Heart right ventricle (tissue), 16 donors: ENCODE results near the gene TTYH1. TPM values are rescaled to one million over a fixed set of nuclear protein-coding genes. Genes with fewer than 3 reads are reported as not detected.

Source experiments
- ATAC-seq, 8 donors: fragments of 200-7000 bp; cut with Tn5 transposase; one replicate each; pipeline ENCODE4 v1.9.1; 2020; ENCODE audit warnings: mild to moderate bottlenecking in 8 of 8, moderate library complexity in 8 of 8, moderate number of reproducible peaks in 1 of 8
- DNase-seq, 2 donors: peaks; one replicate each; pipeline ENCODE4 v3.0.0-alpha.2; 2020
- H3K27ac ChIP-seq, 10 donors: fragments of 200-600 bp; sonication (generic) in 2 of 10; one replicate each; pipeline versions ENCODE4 v1.5.0 to v1.8.0; 2020 to 2022; ENCODE audit warnings: mild to moderate bottlenecking in 3 of 10
- H3K27me3 ChIP-seq, 7 donors: fragments of 200-600 bp; one replicate each; pipeline ENCODE4 v1.8.0; 2021 to 2022; ENCODE audit warnings: mild to moderate bottlenecking in 2 of 7
- H3K36me3 ChIP-seq, 9 donors: fragments of 200-600 bp; sonication (generic) in 1 of 9; one replicate each; pipeline versions ENCODE4 v1.5.0 to v1.8.0; 2020 to 2022; ENCODE audit warnings: mild to moderate bottlenecking in 2 of 9
- H3K4me1 ChIP-seq, 9 donors: fragments of 200-600 bp; sonication (generic) in 1 of 9; one replicate each; pipeline versions ENCODE4 v1.5.0 to v1.8.0; 2020 to 2022; ENCODE audit warnings: mild to moderate bottlenecking in 4 of 9
- H3K4me3 ChIP-seq, 10 donors: fragments of 200-600 bp; sonication (generic) in 2 of 10; one replicate each; pipeline versions ENCODE4 v1.5.0 to v1.8.0; 2020 to 2022; ENCODE audit warnings: mild to moderate bottlenecking in 7 of 10, moderate library complexity in 2 of 10
- H3K9me3 ChIP-seq, 11 donors: fragments of 200-600 bp in 10 of 11; sonication (generic) in 2 of 11; one replicate each; pipeline versions ENCODE4 v1.5.0 to v1.8.0; 2013 to 2022; ENCODE audit warnings: mild to moderate bottlenecking in 2 of 11, control low read depth in 1 of 11, moderate library complexity in 1 of 11
- CTCF ChIP-seq, 9 donors: fragments of 200-600 bp; sonication (generic) in 2 of 9; IDR thresholded peaks; one replicate each; pipeline versions ENCODE4 v1.5.0 to v1.8.0; 2021 to 2022; ENCODE audit warnings: antibody characterized with exemption in 9 of 9, mild to moderate bottlenecking in 5 of 9, moderate library complexity in 1 of 9
- WGBS, 2 donors: extraction: QIAGEN DNeasy Blood & Tissue Kit; methylation state at CpG; one replicate each; pipeline ENCODE4 v1.1.7; 2013; ENCODE audit warnings: inconsistent platforms in 1 of 2; 5-methylcytosine and 5-hydroxymethylcytosine counted together
- intact Hi-C, 10 donors: fragments of 100-400 bp; cut with DNase I; formaldehyde crosslinking; loops; one replicate each; pipeline versions ENCODE4 v1.11.1 to v1.14.2; 2022
- polyA plus RNA-seq, 2 donors: library from polyadenylated mRNA; stranded (reverse); fragments of 200-250 nt; gene quantifications; one replicate each; pipeline ENCODE4 v1.2.3, GENCODE V29; 2013
- total RNA-seq, 10 donors: library from RNA; stranded (reverse); fragmentation: NEBNext Ultra II Directional in 3 of 10; extraction: Animal tissue kit (Norgen Biotek cat#: 25700) in 3 of 10; gene quantifications; one replicate each; pipeline versions ENCODE4 v1.2.1 to v1.2.4, GENCODE V29; 2021 to 2023
- donor health status: Arrhythmogenic right ventricular cardiomyopathy.
- donor health status: ischemic (EF 13 %, LVEDD 7.1; RV severe dilation, severe dysfunction).
- donor health status: healthy with polysubstance abuse.
- donor health status: DM: no; HTN: yes; CAD: no.
- donor health status: DM: no; HTN: no; CAD: no.
- donor health status: ischemic (EF 25% LVEDD 6.9; RV normal size, moderate dysfunction).
- donor health status: ischemic (EF 25% LVEDD 5.7; RV mildly dilated, moderate dysfunction).
- donor health status: healthy.
- donor health status: DM: yes; HTN: yes; CAD: no.
- donor health status: Ischemic cardiomyopathy.
- donor health status: ischemic (EF 35%, LVEDD 5.7; RV mildly dilated, moderate dysfunction).
- donor health status: nonischemic (EF 11% LVEDD 7.7; RV severe dilation, severe dysfunction).
- donor health status: DM: yes; HTN: yes; CAD: no.
- donor health status: PGD.
- donor health status: ischemic (EF 29% LVEDD 5.4; RV normal size, mild dysfunction).
- donor health status: nonischemic (EF 23%, LVEDD 6.1; RV moderate dilation, normal function).

The TTYH1 gene
- total and polyA plus RNA-seq, 12 donors, result 0.37 to 4.3 (median 1.2) TPM

GRCh38 chr19:54456423-54457373, 41.4 kb downstream of the TTYH1 start:
- 92 to 93% methylated on average over 50 to 51 of the region's 51 CpGs for WGBS, 2 donors
- Histone ChIP-seq H3K27me3 (no peaks in the 10 kb centered on the region), H3K36me3 (peaks cover 4 to 100% (median 98%) of the 10 kb centered on the region in 9 donors), H3K4me1 (peaks cover 0 to 41% (median 34%) of the 10 kb centered on the region in 9 donors), H3K27ac (no peak overlapping the region), H3K9me3 (no peaks in the 10 kb centered on the region), H3K4me3 (no peak overlapping the region)
- no peak for ATAC-seq
- no peak for TF ChIP-seq CTCF (IDR thresholded peaks at IDR 0.05)
- no peak for DNase-seq
- intact Hi-C loops, result no loop called here

DNA sequence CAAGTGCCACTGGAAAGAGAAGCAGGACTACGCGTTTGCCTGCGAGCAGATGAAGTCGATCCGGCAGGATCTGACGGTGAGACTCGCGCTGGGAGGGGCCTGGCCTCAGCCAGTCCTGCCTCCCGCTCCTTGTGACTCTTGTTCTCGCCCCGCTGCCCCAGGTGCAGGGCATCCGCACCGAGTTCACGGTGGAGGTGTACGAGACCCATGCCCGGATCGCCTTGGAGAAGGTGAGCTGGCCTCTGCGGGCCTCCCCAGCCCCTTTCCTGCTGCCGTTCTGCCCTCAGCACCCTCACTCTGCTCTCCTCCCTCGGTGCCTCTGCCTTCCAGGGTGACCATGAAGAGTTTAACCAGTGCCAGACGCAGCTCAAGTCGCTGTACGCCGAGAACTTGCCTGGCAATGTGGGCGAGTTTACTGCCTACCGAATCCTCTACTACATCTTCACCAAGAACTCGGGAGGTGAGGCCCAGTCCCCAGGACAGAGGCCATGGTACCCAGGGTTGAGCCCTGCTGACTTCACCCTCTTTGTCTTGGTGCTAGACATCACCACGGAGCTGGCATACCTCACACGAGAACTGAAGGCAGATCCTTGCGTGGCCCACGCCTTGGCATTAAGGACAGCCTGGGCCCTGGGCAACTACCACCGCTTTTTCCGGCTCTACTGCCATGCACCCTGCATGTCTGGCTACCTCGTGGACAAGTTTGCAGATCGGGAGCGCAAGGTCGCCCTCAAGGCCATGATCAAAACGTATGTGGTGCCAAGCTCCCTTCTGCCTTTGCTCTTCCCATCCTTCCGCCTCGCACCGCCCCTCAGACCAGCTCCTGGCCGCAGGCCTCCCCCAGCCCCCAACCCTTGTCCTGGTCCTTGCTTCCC, 42.7 kb downstream of the TTYH1 start:
- intact Hi-C loops, result no loop called here
- H3K27me3 ChIP-seq, result no peaks in the 10 kb centered on the region
- H3K4me1 ChIP-seq, result peaks cover 11 to 45% (median 34%) of the 10 kb centered on the region in 9 donors
- no peak overlapping the region for H3K27ac ChIP-seq
- DNase-seq, result no peak
- no peak overlapping the region for H3K4me3 ChIP-seq
- no peak for TF ChIP-seq CTCF (IDR thresholded peaks at IDR 0.05)
- peaks cover 4 to 95% (median 90%) of the 10 kb centered on the region in 9 donors for H3K36me3 ChIP-seq
- WGBS, 2 donors, result 89 to 94% methylated on average over 42 of the region's 42 CpGs
- no peaks in the 10 kb centered on the region for H3K9me3 ChIP-seq
- ATAC-seq, result no peak

DNA sequence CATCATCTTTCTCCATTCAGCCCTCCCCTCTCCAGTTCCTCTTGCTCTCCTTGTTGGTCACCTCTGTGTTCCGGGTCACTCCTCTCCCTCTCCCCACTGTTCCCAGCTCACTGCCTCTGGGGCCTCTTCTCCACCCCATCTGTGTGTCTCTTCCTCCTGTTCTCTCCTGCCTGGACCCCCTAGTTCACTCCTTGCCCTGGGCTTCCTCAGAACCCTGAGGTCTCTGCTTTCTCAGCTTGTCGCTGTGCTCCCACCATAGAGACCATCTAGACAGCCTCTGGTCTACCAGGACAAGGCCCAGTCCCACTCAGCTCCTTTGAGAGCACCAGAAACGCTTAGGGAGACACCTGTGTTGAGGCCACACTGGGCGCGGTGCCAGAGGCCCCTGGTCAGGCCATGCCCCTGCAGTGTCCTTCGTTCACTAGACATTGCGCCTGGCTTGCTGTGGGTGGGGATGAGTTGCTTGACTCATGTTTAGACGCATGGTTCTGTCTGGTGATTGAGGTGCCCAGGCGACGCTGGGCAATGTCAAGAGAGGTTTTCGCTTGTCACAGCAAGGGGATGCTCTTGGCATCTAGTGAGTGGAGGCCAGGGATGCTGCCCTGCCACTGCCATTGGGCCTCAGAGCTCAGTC, 43.5 kb downstream of the TTYH1 start:
- Histone ChIP-seq H3K4me3 (no peak overlapping the region), H3K36me3 (peaks cover 4 to 87% (median 82%) of the 10 kb centered on the region in 9 donors), H3K4me1 (peaks cover 11 to 43% (median 34%) of the 10 kb centered on the region in 9 donors), H3K27ac (no peak overlapping the region), H3K9me3 (no peaks in the 10 kb centered on the region), H3K27me3 (no peaks in the 10 kb centered on the region)
- no peak for ATAC-seq
- WGBS, 2 donors, result 80 to 84% methylated on average over 11 of the region's 11 CpGs
- DNase-seq, result no peak
- no peak for TF ChIP-seq CTCF (IDR thresholded peaks at IDR 0.05)
- intact Hi-C loops, result no loop called here
